Fibroblast of pulmonary artery (primary cell): Measurements from ENCODE around the gene INHBA.

ENCODE experiments used
- DNase-seq: peaks from one replicate; pipeline ENCODE4 v3.0.0-alpha.2; 2010; ENCODE audit warnings: low read depth
- H3K4me3 ChIP-seq: replicated peaks from 2 replicates; pipeline ENCODE4 v1.5.1; 2011; ENCODE audit warnings: low read depth, mild to moderate bottlenecking, control low read depth, low read length, moderate library complexity
- TF ChIP-seq, protein P1 (sequence below): IDR thresholded peaks from 2 replicates; pipeline ENCODE4 v1.5.1; 2011; ENCODE audit warnings: mild to moderate bottlenecking, control low read depth, low read length, inconsistent platforms; ENCODE audit errors: missing control alignments

The INHBA gene

DNA sequence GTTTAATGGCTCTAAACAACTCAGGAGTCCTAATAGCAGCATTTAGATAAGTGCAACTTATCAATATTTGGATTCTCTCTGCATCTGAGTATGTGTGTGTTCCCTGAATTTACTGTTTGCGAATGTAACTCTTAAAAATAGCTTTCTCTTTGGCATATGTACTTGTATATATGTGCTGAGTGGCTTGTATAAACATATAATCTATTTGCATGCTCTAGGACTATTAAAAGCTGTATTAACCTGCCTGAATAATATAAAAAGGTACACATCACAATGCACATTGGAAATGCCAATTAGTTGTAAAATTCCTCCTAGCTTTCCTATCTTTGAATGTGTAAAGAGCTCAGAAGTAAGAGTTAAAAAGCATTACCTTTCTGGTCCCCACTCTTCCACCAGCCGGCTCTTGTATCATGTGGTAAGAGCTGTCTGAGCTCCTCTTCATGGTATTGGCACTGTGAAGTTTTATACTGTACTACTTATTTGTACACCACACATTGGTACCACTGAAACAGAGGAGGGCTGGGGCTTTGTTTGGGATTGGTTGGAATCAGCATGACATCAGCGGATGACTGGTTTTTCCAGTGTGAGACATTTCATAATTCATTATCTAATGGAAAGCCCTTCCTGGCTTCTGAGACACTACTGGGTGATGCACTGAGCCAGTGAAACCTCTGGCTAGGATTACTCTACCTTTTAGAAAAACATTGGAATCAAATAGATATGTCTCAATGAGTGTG is at the start of gene INHBA:
Gene INHBA, minus strand, starts transcription at position 456 of the 737 bp plus-strand sequence. CDS start 2,716 bp downstream, outside the sequence.
- peak; percentile 85 for DNase-seq
- H3K4me3 ChIP-seq, result peak within 1 kb of the TSS; percentile 62
- TF ChIP-seq, protein P1, sequence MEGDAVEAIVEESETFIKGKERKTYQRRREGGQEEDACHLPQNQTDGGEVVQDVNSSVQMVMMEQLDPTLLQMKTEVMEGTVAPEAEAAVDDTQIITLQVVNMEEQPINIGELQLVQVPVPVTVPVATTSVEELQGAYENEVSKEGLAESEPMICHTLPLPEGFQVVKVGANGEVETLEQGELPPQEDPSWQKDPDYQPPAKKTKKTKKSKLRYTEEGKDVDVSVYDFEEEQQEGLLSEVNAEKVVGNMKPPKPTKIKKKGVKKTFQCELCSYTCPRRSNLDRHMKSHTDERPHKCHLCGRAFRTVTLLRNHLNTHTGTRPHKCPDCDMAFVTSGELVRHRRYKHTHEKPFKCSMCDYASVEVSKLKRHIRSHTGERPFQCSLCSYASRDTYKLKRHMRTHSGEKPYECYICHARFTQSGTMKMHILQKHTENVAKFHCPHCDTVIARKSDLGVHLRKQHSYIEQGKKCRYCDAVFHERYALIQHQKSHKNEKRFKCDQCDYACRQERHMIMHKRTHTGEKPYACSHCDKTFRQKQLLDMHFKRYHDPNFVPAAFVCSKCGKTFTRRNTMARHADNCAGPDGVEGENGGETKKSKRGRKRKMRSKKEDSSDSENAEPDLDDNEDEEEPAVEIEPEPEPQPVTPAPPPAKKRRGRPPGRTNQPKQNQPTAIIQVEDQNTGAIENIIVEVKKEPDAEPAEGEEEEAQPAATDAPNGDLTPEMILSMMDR, result no peak

DNA sequence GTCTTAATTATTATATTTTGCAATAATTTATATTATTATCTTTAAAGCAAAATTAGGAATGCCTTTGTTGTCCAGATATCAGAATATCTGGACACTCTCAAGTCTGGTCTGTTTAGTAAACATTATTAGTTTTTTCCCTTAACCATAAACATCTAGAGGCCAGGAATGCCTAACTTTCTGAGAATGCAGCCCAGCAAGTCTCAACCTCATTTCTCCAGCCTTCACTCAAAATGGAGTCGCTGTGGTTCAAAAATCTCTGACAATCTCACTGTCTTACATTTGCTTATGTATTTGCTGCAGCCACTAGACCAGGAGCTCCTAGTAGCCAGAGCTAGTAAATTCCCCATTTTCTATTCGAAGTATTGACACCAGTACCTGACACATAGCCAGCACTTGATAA is 49.7 kb upstream of the INHBA start:
- no peak for DNase-seq
- TF ChIP-seq, protein P1, result no peak
- H3K4me3 ChIP-seq, result no peak overlapping the region

DNA sequence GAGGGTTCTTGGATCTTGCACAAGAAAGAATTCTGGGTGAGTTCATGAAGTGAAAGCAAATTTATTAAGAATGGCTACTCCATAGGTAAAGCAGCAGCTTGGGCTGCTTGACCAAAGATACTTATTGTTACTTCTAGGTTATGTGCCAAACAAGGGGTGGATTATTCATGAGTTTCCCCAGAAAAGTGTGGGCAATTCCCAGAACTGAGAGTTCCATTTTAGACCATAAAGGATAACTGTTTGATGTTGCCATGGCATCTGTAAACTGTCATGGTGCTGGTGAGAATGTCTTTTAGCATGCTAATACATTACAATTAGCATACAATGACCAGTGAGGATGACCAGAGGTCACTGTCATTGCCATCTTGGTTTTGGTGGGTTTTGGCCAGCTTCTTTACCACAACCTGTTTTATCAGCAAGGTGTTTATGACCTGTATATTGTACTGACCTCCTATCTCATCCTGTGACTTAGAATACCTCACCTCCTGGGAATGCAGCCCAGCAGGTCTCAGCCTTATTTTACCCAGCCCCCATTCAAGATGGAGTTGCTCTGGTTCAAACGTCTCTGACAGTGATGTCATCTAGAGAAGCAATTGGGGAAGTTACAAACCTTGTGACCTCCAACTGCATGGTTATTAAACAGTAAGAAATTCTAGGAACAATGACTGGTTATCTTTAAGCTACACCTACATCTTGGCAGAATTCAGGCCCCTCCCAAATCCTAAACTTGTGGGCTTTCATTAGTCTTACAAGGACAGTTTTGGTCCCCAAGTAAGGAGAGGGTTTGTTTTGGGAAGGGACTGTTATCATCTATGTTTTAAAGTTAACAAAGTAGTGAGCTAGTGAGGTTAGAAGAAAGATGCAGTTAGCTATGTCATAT is 48.0 kb upstream of the INHBA start:
- DNase-seq, result no peak
- TF ChIP-seq, protein P1, result no peak
- no peak overlapping the region for H3K4me3 ChIP-seq

DNA sequence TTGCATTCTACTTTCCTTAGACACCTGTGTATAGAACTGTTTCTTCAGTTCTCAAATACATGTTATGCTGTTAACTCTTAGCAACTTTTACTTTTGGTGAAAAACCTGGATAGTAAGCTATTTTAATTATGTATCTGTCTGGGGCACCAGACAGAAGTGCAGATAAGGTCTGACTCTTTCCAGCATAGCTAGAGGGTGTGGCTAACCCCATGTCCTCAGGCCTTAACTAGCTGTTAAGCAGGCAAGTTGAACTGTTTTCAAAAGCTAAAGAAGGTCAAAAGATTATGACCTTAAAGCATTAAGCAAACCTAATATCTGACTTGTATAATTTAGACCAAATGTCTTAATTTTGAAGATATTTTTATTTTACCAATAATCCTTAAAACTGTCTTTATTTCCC is 45.1 kb upstream of the INHBA start:
- no peak for DNase-seq
- TF ChIP-seq, protein P1, result no peak
- no peak overlapping the region for H3K4me3 ChIP-seq

DNA sequence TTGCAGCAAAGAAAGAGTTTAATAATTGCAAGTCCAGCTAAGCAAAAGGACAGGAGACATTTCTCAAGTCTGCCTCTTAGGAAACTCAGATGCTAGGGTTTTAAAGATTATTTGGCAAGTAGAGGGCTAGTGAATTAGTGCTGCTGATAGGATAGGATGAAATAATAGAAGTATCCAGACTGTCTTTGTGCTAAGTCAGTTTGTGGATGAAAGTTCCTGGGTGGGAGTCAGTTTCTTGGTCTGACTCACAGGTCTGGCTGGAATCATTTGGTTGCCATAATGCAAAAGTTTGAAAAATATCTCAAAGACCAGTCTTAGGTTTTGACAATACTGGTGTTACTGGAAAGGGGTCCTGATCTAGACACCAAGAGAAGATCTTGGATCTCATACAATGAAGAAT is 42.6 kb upstream of the INHBA start:
- DNase-seq, result peak; percentile 28
- TF ChIP-seq, protein P1, result no peak
- H3K4me3 ChIP-seq, result no peak overlapping the region

DNA sequence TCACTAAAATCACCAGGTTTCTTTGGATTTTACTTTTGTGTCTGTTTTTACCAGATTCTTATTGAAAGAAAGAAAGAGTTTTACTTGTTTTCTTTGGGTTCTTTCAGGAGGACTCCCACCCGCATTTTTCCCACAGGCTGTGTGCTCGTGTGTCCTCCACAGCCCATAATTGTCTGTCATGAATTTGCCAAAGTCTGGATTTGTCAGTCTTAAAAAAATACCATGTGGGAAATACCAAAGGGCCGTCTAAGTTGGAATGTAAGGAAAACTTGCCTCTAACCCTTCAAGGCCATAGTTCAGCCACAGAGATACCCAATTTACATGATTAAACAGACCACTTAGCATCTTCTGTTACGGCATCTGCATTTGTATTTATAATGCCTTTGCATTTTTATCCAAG is 41.3 kb upstream of the INHBA start:
- H3K4me3 ChIP-seq, result no peak overlapping the region
- no peak for DNase-seq
- TF ChIP-seq, protein P1, result no peak
